ENCODE measurements around the gene SRPRA. TPM values are rescaled to one million over a fixed set of nuclear protein-coding genes. Genes with fewer than 3 reads are reported as not detected.
A peak's percentile ranks its signal among the peaks of the same experiment; 100 is the strongest.

SRPRA gene
- total and polyA plus RNA-seq, 10 of the 15 experiments (the other 5 are each of a cell fraction or from before 2014, with no cell fraction given), result 29.6 to 131 (median 92.8) TPM

DNA sequence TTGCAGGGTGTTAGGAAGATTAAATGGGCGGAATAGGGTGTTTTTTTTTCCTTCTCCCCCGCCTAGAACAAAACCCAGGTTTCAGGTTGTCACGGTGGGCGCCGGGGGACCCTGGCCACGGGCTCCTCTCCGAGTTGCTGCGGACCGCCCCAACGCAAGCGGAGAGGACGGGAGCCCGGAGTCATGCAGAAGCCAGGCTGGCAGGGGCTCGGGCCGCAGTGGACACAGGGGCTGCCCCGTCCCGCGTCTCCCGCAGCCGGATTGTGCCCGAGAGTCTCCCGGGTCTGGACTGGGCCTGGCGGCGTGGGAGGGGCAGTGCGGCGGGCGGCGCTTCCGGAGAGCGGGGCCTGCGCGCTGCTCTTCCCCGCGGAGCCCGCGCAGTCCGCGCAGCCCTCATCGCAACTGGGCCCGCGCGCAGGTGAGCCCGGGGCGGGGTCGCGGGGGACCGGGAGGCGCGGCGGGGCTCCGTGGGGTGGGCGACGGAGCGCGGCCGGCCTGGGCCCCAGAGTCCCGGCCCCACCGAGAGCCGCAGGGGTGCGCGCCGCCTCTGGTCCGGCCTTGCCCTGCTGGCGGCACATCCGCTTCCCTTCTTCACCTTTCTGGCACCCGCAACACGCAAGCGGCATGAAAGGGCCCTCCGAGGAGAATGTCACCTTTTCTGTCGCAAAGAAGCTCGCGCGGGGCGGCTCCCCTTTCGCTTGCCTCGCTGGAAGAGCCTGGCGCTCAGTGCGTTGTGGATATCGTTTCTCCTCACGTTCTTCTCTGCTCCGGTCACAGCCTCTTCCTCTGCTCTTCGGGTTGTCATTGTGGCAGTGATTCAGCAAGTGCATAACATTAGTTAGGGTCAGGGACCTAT, 14.3 kb upstream of the SRPRA start, which contains the start of gene TIRAP:
TSS of gene TIRAP (plus strand) at position 358 of the 856 bp plus-strand sequence. CDS start 7,802 bp downstream, outside the sequence.
- 6% methylated on average over 71 of the region's 82 CpGs for WGBS (ENCODE audit: insufficient coverage, insufficient replicate concordance, low lambda C conversion rate, missing lambda C conversion rate)
- peak; percentile 83 for ATAC-seq
- Histone ChIP-seq H3K36me3 (ENCODE audit: control insufficient read depth in 2 of 2, insufficient read depth in 2 of 2, low read length in 1 of 2) (peaks cover 0 to under 1% of the 10 kb centered on the region in 2 experiments; a peak in 1 of 4 replicates), H3K4me1 (ENCODE audit: control insufficient read depth, insufficient read depth, low read length) (peaks cover 22% of the 10 kb centered on the region), H3K4me3 (peak within 1 kb of the TSS; percentile 96), H3K9me3 (replicated peaks; ENCODE audit: control insufficient read depth, insufficient read depth, low read length) (no peaks in the 10 kb centered on the region), H4K20me1 (ENCODE audit: control insufficient read depth, insufficient read depth) (no peaks in the 10 kb centered on the region), H3K4me2 (ENCODE audit: control insufficient read depth, insufficient read depth) (peak within 1 kb of the TSS; percentile 89), H3K79me2 (ENCODE audit: control insufficient read depth, insufficient read depth, low read length) (peaks cover 6% of the 10 kb centered on the region), H2AFZ (ENCODE audit: control insufficient read depth, low read depth, low read length) (peak within 1 kb of the TSS; percentile 90), H3K9ac (ENCODE audit: control insufficient read depth, insufficient read depth, low read length) (peak within 1 kb of the TSS; percentile 84), H3K27ac (ENCODE audit: control insufficient read depth, insufficient read depth) (peak within 1 kb of the TSS; percentile 84), H3K27me3 (replicated peaks in 1 of 2; ENCODE audit: control insufficient read depth in 2 of 2, insufficient read depth in 2 of 2, low read length in 1 of 2) (no peaks in the 10 kb centered on the region)
- intact Hi-C loops (cut with micrococcal nuclease; ENCODE audit: unreplicated experiment) (no loop called here), in situ Hi-C loops (cut with MboI) (no loop called here)
- ChIA-PET SMC1A (ENCODE audit: uncharacterized antibody, unreplicated experiment) (interaction anchor here (0.7 to 1.8 kb wide), 3 partner anchors 10 to 21 kb away, joined by 3 to 6 read pairs (median 4); partner anchors contain the start of gene DCPS), RAD21 (ENCODE audit: unreplicated experiment) (interaction anchor here (0.7 kb wide), 2 partner anchors 62 to 72 kb away, joined by 3 to 4 read pairs; no protein-coding TSS in a partner anchor), POLR2A (interaction anchor here (0.7 to 2.5 kb wide), 6 partner anchors 14 to 765 kb away, joined by 3 to 10 read pairs (median 3); partner anchors contain the start of genes FOXRED1 and SRPRA), CTCF (interaction anchor here (0.6 to 1.3 kb wide), 6 partner anchors 16 to 985 kb away, joined by 3 to 5 read pairs (median 3); partner anchors contain the start of gene DCPS)
- no peak for DNase-seq (ENCODE audit: low read depth, low spot score)
- no peak for FAIRE-seq
- no TSS peak for BruUV-seq (replicated peaks)
- TF ChIP-seq SMARCA5 (IDR thresholded peaks at IDR 0.05) (peak; percentile 66; the same call in 1 of the 2 replicates), REST (IDR thresholded peaks at IDR 0.05; ENCODE audit: low read depth, low read length) (no peak), SMC3 (IDR thresholded peaks at IDR 0.05; ENCODE audit: borderline replicate concordance, low read length) (no peak), SUZ12 (IDR thresholded peaks at IDR 0.05; ENCODE audit: unreplicated experiment) (no peak), MTA3 (IDR thresholded peaks at IDR 0.05; ENCODE audit: borderline replicate concordance, low read length) (no peak), IRF4 (IDR thresholded peaks at IDR 0.05; ENCODE audit: low read depth, low read length) (no peak), POLR2AphosphoS2 (IDR thresholded peaks at IDR 0.05; ENCODE audit: low read depth, low read length) (0 out of 2 replicates have a peak, but pooled peaks have one; percentile 51), CBX5 (IDR thresholded peaks at IDR 0.05; ENCODE audit: low read depth) (no peak), CHD2 (IDR thresholded peaks at IDR 0.05; ENCODE audit: borderline replicate concordance, low read depth, low read length) (no peak), CHD4 (IDR thresholded peaks at IDR 0.05) (no peak), BHLHE40 (IDR thresholded peaks at IDR 0.05; ENCODE audit: borderline replicate concordance in 1 of 2, low read depth in 2 of 2, low read length in 1 of 2) (peak; percentile 7 to 60; a peak in 2 of 4 replicates), MEF2B (IDR thresholded peaks at IDR 0.05; ENCODE audit: partially characterized antibody, poor library complexity, severe bottlenecking) (no peak), ZNF622 (IDR thresholded peaks at IDR 0.05) (no peak), HDAC6 (IDR thresholded peaks at IDR 0.05; ENCODE audit: unreplicated experiment) (peak; percentile 56), ESRRA (IDR thresholded peaks at IDR 0.05; ENCODE audit: low read length) (no peak)
- TF ChIP-seq, protein P1, sequence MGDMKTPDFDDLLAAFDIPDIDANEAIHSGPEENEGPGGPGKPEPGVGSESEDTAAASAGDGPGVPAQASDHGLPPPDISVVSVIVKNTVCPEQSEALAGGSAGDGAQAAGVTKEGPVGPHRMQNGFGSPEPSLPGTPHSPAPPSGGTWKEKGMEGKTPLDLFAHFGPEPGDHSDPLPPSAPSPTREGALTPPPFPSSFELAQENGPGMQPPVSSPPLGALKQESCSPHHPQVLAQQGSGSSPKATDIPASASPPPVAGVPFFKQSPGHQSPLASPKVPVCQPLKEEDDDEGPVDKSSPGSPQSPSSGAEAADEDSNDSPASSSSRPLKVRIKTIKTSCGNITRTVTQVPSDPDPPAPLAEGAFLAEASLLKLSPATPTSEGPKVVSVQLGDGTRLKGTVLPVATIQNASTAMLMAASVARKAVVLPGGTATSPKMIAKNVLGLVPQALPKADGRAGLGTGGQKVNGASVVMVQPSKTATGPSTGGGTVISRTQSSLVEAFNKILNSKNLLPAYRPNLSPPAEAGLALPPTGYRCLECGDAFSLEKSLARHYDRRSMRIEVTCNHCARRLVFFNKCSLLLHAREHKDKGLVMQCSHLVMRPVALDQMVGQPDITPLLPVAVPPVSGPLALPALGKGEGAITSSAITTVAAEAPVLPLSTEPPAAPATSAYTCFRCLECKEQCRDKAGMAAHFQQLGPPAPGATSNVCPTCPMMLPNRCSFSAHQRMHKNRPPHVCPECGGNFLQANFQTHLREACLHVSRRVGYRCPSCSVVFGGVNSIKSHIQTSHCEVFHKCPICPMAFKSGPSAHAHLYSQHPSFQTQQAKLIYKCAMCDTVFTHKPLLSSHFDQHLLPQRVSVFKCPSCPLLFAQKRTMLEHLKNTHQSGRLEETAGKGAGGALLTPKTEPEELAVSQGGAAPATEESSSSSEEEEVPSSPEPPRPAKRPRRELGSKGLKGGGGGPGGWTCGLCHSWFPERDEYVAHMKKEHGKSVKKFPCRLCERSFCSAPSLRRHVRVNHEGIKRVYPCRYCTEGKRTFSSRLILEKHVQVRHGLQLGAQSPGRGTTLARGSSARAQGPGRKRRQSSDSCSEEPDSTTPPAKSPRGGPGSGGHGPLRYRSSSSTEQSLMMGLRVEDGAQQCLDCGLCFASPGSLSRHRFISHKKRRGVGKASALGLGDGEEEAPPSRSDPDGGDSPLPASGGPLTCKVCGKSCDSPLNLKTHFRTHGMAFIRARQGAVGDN (IDR thresholded peaks at IDR 0.05), result peak; percentile 86

Measured in GM12878 (cell line).